CD4-positive, alpha-beta T cell treated with Interleukin-17A for 4 hours (primary cell): ENCODE data around the gene LRCH2.

Source experiments
- DNase-seq: peaks from one replicate; pipeline ENCODE4 v3.0.0-alpha.2; 2020; ENCODE audit warnings: mixed read lengths

Gene LRCH2

GRCh38 chrX:115192244-115192700, 41.6 kb downstream of the LRCH2 start:
- no peak for DNase-seq

GRCh38 chrX:115191490-115192243, 42.2 kb downstream of the LRCH2 start:
- no peak for DNase-seq

- no peak for DNase-seq
These were observed 43.0 kb downstream of the LRCH2 start for GRCh38 chrX:115190636-115191489.

- no peak for DNase-seq
These were observed 44.0 kb downstream of the LRCH2 start for GRCh38 chrX:115189646-115190635.

GRCh38 chrX:115189110-115189509, 44.8 kb downstream of the LRCH2 start, which contains the start of gene RBMXL3:
RBMXL3 (plus strand) TSS chrX:115189410; CDS start chrX:115189442, 32 bp downstream.
- DNase-seq, result no peak

- no peak for DNase-seq
These were observed 49.9 kb downstream of the LRCH2 start for GRCh38 chrX:115183980-115184379.

GRCh38 chrX:115178473-115178872, 55.4 kb downstream of the LRCH2 start:
- no peak for DNase-seq

- no peak for DNase-seq
These were observed 56.0 kb downstream of the LRCH2 start for GRCh38 chrX:115177932-115178331.

- no peak for DNase-seq
These were observed 59.3 kb downstream of the LRCH2 start for GRCh38 chrX:115174548-115174947.

- no peak for DNase-seq
These were observed 60.7 kb downstream of the LRCH2 start for GRCh38 chrX:115173181-115173580.

GRCh38 chrX:115147220-115147619, 86.7 kb downstream of the LRCH2 start:
- DNase-seq, result no peak

- no peak for DNase-seq
These were observed 91.8 kb downstream of the LRCH2 start for GRCh38 chrX:115142057-115142456.

- no peak for DNase-seq
These were observed 95.9 kb downstream of the LRCH2 start for GRCh38 chrX:115138040-115138439.

GRCh38 chrX:115134382-115134781, 99.5 kb downstream of the LRCH2 start:
- DNase-seq, result no peak

- DNase-seq, result no peak
These were observed 121.5 kb downstream of the LRCH2 start for GRCh38 chrX:115112411-115112810.

- no peak for DNase-seq
These were observed 135.0 kb downstream of the LRCH2 start for GRCh38 chrX:115098897-115099296.

GRCh38 chrX:115093191-115093590, 140.7 kb downstream of the LRCH2 start:
- DNase-seq, result no peak

- no peak for DNase-seq
These were observed 144.5 kb downstream of the LRCH2 start for GRCh38 chrX:115089419-115089818.

- DNase-seq, result no peak
These were observed 165.0 kb downstream of the LRCH2 start for GRCh38 chrX:115068896-115069295.

- DNase-seq, result no peak
These were observed 166.1 kb downstream of the LRCH2 start for GRCh38 chrX:115067812-115068211.

- no peak for DNase-seq
These were observed 168.6 kb downstream of the LRCH2 start for GRCh38 chrX:115065304-115065703.
